DMS153 (cell line): ENCODE measurements around the gene GOLGA8B.
"Not testable (repeated sequence)": the region's sequence is repeated elsewhere in the genome, so short reads cannot be mapped to it uniquely, and the experiment has no call there.

ENCODE experiments used
- DNase-seq: peaks from one replicate; lab custom pipeline; 2025; lab: John Stamatoyannopoulos, UW

Gene GOLGA8B, protein sequence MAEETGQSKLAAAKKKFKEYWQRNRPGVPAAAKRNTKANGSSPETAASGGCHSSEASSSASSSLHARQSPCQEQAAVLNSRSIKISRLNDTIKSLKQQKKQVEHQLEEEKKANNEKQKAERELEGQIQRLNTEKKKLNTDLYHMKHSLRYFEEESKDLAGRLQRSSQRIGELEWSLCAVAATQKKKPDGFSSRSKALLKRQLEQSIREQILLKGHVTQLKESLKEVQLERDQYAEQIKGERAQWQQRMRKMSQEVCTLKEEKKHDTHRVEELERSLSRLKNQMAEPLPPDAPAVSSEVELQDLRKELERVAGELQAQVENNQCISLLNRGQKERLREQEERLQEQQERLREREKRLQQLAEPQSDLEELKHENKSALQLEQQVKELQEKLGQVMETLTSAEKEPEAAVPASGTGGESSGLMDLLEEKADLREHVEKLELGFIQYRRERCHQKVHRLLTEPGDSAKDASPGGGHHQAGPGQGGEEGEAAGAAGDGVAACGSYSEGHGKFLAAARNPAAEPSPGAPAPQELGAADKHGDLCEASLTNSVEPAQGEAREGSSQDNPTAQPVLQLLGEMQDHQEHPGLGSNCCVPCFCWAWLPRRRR

DNA sequence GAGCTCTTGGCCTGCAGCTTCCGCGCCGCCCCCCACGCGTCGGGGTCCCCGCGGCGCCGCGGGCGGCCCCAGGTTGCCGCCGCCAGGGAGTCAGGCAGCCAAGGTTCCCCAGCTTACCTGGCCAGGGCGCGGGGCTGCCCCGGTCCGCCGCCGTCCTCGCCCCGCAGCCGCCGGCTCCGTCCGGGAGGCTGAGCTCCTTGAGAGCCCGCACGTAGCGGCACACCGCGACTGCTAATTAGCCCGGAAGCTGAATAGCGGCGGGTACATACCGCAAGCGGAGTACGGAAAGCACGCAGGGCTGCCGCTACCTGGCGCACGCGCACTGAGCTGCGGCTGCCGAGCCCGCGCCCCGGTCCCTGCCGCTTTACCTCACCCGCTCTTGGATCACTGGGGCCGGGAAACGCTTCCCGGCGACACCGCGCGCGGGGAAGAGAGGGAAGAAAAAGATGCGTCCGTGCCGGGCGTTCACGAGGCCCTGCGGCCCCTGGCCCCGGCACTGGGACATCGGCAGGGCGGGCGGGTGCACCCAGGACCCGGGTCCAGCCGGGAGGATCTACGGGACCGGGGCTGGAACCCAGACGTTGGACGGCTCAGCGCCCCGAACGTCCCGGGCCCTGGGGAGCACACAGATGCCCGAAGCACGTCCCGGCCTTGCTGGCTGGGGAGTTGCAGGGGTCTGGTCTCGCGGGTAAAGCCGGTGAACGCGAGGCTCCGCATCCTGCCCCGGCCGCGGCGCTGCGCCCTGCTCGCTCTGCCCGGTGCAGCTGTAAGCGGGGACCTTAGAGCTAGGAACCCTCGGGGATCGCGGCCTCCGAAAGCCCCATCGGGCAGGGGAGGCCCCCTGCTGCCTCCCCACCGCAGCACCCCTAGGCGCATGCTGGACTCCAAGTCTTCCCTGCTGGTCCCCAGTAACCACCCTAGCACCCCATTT lies at the start of gene GOLGA8B:
GOLGA8B (minus strand) TSS at position 253 of the 931 bp plus-strand sequence. CDS start 47,739 bp downstream, outside the sequence.
- peak; percentile 1 for DNase-seq

GRCh38 chr15:34633165-34633564 lies 49.7 kb upstream of the GOLGA8B start:
- DNase-seq: not testable (repeated sequence)

DNA sequence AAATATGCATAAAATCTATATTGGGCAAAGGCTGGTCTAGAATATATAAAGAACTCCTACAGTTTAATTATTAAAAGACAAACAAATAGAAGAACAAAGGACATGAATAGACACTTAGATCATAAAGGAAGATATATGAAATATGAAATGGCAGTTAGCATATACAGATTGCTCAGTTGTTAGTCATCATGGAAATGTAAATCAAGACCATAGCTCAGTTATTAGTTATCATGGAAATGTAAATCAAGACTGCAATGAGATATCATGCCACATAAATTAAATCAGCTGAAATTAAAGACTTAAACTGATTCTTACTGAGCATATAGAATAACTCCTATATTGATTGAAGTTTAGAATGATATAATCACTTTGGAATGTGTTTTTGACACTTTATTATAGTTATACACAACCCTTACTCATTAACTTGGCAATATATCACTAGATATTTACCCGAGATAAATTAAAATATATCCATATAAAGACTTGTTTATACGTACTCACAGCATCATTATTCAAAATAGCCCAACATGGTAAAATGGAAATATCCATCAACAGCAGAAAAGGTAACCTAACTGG lies 45.2 kb upstream of the GOLGA8B start:
- no peak for DNase-seq

- DNase-seq: no peak
Observed at GRCh38 chr15:34625007-34625406, 41.6 kb upstream of the GOLGA8B start.

- DNase-seq: no peak
Observed at GRCh38 chr15:34621675-34622074, 38.2 kb upstream of the GOLGA8B start.

DNA sequence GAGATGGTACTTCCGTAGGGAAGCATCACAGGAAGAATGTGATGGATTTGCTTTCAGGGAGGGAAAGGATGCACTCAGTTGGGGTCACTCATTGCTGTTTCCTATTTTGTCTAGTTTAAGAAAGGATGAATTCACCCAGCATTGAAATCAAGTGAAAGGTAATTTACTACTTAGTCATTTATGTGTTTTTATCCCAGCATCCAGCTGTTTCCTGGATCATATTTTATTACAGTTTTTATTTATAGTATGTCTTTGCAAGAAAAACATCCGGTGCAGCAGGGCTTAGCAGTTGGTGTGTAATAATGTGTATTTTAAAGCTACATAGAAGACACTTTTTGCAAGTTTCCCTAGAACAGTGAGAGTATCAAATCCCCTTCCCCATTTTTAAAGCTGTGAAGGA lies 37.4 kb upstream of the GOLGA8B start:
- DNase-seq: no peak

GRCh38 chr15:34620142-34620541 lies 36.7 kb upstream of the GOLGA8B start:
- DNase-seq: no peak

- no peak for DNase-seq
Observed at GRCh38 chr15:34619151-34619550, 35.7 kb upstream of the GOLGA8B start.

DNA sequence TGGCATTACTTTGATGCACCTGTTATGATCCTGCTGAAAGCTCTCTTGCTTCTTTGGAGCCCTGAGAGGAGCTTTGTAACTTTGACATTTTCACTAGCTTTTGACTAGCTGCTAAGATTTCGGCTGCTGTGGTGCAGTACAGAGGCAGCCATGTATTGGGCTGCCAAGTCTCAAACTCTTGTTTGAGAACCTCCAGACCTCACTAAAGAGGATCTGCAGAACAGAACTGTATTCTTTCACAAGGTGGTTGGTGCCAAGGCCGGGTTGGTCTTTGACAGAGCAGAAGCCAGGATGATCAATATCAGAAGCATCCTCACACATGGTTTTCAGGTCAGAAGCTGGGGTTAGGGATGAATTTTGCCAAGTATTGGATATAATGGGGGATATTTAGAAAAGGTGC lies 34.6 kb upstream of the GOLGA8B start:
- no peak for DNase-seq

DNA sequence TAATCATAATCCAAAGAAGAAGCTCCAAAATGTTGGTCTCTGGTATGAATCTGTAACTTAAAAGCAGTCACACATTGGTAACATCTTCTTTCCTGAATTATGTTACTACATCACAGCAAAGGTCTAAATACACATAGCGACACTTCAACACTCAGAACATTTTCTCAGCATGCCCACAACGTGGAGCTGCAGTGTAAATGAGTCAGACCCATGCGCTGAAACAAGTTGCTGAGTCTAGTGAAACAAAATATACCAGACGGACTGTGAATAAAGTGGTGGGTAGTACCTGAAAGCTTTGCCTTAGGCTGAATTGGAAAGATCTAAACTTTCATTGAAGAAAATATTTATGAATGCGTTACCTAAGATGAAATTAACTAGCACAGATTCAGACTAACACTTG lies 33.2 kb upstream of the GOLGA8B start:
- DNase-seq: no peak

DNA sequence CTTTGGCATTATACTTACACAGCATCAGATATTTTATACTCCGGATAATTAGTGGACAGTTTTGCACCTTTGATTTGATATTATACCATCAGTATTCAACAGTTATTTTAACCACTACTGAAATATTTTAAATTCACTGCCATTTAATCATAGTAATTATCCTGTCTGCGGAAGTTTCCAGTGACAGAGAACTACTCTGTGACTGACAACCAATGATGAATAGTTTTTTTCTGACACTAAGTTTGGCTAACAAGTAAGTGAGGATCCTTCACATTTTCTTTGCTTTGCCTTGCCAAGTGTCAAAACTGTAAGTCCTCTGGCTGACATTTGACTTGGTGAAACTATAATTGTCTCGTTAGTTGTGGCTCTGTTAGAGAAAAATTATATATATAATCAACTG lies 30.5 kb upstream of the GOLGA8B start:
- DNase-seq: no peak

DNA sequence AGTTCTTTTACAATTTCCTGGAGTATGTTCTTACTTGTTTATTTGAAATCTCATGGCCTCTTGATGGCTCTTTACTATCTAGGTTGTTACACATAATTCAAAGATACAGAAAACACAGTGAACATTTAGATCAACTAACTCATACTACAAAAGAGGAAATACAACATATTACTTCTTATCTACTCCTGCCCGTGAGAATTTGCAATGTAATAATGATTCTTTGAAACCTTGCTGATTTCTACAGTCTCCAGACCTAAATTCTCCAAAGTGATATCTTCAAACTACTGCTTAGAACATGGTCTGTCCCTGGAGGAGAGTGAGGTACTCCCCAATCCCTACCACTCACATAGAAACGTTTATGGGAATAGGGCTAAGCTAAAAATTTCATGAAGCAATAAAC lies 29.9 kb upstream of the GOLGA8B start:
- no peak for DNase-seq

- no peak for DNase-seq
Observed at GRCh38 chr15:34610354-34610753, 26.9 kb upstream of the GOLGA8B start.

GRCh38 chr15:34609102-34610057 lies 25.9 kb upstream of the GOLGA8B start:
- no peak for DNase-seq

DNA sequence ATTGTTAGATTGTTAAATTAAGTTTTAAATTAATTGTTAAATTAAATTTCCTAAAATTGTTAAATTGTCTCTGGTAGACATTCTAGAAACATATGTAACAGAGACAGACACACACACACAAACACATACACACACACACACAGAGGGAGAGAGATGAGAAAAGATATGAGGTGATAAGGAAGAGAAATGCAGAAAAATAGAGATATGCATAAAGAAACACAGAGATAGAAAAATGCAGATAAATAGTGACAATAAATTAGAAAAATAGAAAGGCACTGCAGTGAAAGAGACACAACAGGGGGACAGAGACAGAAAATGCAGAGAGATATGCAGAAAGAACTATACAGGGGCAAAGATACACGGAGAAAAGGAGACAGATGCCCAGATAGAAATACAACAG lies 25.1 kb upstream of the GOLGA8B start:
- DNase-seq: no peak

DNA sequence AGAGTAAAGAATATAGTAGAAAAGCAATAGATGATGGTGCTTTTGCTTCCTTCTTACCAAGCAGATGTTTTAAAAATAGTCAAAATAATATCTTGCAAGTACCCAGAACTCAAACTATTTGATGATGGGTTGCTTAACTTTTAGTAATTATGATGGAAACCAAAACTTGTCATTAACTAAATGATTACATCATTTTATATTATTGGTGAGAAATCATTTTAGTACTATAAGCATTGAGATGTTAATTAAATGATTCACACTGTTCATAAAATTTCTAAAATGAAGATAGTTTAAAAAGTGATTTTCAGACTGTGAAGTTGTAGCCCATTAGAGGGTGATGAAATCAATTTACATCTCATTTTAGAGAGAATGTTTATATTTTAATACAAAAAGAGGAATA lies 24.4 kb upstream of the GOLGA8B start:
- DNase-seq: no peak

- no peak for DNase-seq
Observed at GRCh38 chr15:34606545-34606944, 23.1 kb upstream of the GOLGA8B start.

GRCh38 chr15:34606131-34606530 lies 22.7 kb upstream of the GOLGA8B start:
- no peak for DNase-seq

DNA sequence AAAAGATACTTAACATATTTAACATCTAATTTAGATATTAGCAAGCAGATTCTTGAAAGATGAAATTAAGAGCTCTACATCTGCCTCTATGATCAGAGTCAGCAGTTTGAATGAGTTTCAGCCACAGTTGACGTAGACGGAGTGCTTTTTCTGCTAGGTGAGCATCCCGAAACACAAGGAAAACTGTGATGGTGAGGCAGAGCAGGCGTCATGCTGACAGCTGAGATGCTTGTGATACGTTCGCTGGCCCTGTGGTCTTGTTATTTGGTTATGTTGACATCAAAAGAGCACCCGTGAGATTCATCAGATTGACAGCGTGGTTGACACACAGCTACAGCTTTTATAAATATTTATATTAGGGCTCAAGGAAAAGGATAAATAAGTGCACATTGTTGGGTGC lies 19.6 kb upstream of the GOLGA8B start:
- no peak for DNase-seq

DNA sequence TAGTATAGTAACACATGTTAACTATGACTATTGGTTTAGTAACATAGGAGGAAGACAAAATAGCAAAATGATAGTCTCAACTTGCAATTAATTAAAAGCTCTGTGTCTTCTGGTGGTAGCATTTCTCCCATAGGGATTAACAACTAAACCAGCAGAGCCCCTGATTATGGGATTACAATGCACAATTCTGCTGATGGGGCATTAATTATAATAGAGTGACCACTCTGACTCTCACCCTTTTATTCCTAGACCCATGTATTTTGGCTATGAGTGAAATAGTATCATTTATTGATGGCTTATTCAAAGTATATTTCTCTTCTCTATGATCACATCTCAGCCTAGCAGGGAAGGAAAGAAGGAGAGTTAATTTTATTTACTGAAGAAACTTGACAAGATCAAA lies 17.5 kb upstream of the GOLGA8B start:
- no peak for DNase-seq
